ENCODE data around the gene TMEM134. TPM values are rescaled to one million over a fixed set of nuclear protein-coding genes. Genes with fewer than 3 reads are reported as not detected.

Gene TMEM134
- total and polyA plus RNA-seq, 10 of the 15 experiments (the other 5 are each of a cell fraction or from before 2014, with no cell fraction given): 1.6 to 93.8 (median 27.8) TPM

GRCh38 chr11:67468759-67469507 is at the start of gene TMEM134 (continued):
- TF ChIP-seq MYB (IDR thresholded peaks at IDR 0.05; ENCODE audit: borderline replicate concordance, low read depth, low read length): no peak
- TF ChIP-seq CREM (IDR thresholded peaks at IDR 0.05; ENCODE audit: low read depth): peak; percentile 72
- TF ChIP-seq EED (IDR thresholded peaks at IDR 0.05; ENCODE audit: low read depth): 0 out of 2 replicates have a peak, but pooled peaks have one; percentile 12
- TF ChIP-seq PAX8 (IDR thresholded peaks at IDR 0.05): no peak
- no peak for TF ChIP-seq TCF7 (IDR thresholded peaks at IDR 0.05; ENCODE audit: borderline replicate concordance)
- peak; percentile 82 for TF ChIP-seq CREB1 (IDR thresholded peaks at IDR 0.05; ENCODE audit: low read depth)
- no peak for TF ChIP-seq REST (IDR thresholded peaks at IDR 0.05; ENCODE audit: low read depth, low read length)
- TF ChIP-seq LARP7 (IDR thresholded peaks at IDR 0.05): peak; percentile 43
- no peak for TF ChIP-seq NFYA (IDR thresholded peaks at IDR 0.05; ENCODE audit: borderline replicate concordance, low read depth, low read length)
- peak; percentile 65; the same call in 1 of the 2 replicates for TF ChIP-seq TAF1 (IDR thresholded peaks at IDR 0.05; ENCODE audit: borderline replicate concordance, low read depth, low read length)
- TF ChIP-seq BACH1 (IDR thresholded peaks at IDR 0.05; ENCODE audit: borderline replicate concordance): peak; percentile 31; the same call in 1 of the 2 replicates
- TF ChIP-seq POLR2AphosphoS2 (IDR thresholded peaks at IDR 0.05; ENCODE audit: low read depth, low read length): peak; percentile 65; the same call in 1 of the 2 replicates
- TF ChIP-seq POU2F2 (IDR thresholded peaks at IDR 0.05; ENCODE audit: borderline replicate concordance, low read depth, low read length): peak; percentile 49; the same call in 2 of the 3 replicates
- no peak for TF ChIP-seq RBBP5 (conservative IDR thresholded peaks at IDR 0.05)
- TF ChIP-seq HDAC6 (IDR thresholded peaks at IDR 0.05; ENCODE audit: unreplicated experiment): no peak
- TF ChIP-seq HSF1 (IDR thresholded peaks at IDR 0.05; ENCODE audit: low read depth, low read length): no peak
- peak; percentile 69; the same call in 1 of the 2 replicates for TF ChIP-seq SMC3 (IDR thresholded peaks at IDR 0.05; ENCODE audit: borderline replicate concordance, low read length)
- TF ChIP-seq RAD21 (IDR thresholded peaks at IDR 0.05; ENCODE audit: insufficient read depth, low read depth, low read length): peak; percentile 65
- no peak for TF ChIP-seq JUNB (IDR thresholded peaks at IDR 0.05)
- TF ChIP-seq ZNF622 (IDR thresholded peaks at IDR 0.05): no peak
- no peak for TF ChIP-seq MTA2 (IDR thresholded peaks at IDR 0.05; ENCODE audit: low read depth)
- TF ChIP-seq SMAD1 (IDR thresholded peaks at IDR 0.05; ENCODE audit: low read depth, partially characterized antibody): no peak
- TF ChIP-seq RUNX3 (IDR thresholded peaks at IDR 0.05; ENCODE audit: low read length): peak; percentile 14; the same call in 1 of the 2 replicates
- no peak for TF ChIP-seq ASH2L (IDR thresholded peaks at IDR 0.05; ENCODE audit: borderline replicate concordance, low read depth)
- TF ChIP-seq NFIC (IDR thresholded peaks at IDR 0.05; ENCODE audit: low read depth, low read length): no peak
- no peak for TF ChIP-seq KAT2A (conservative IDR thresholded peaks at IDR 0.05; ENCODE audit: control insufficient read depth, low read depth, low read length)
- peak; percentile 88 for TF ChIP-seq POLR2A (IDR thresholded peaks at IDR 0.05; ENCODE audit: low read depth, low read length)
- no peak for TF ChIP-seq WRNIP1 (IDR thresholded peaks at IDR 0.05; ENCODE audit: borderline replicate concordance, low read depth, low read length)

Data from GM12878 (cell line).